GM12878 (cell line): ENCODE data around the gene ADGRF1.

ENCODE experiments used
- CBX3 ChIP-seq: fragments of 200-600 bp; sonication (generic); IDR thresholded peaks from 2 replicates; pipeline ENCODE4 v1.6.1; 2016; ENCODE audit warnings: low read depth, borderline replicate concordance
- CEBPB ChIP-seq, 2 experiments: fragments of 150-350 bp in 1 of 2; IDR thresholded peaks; 2 replicates each; pipeline ENCODE4 v1.6.1; 2012 to 2014; ENCODE audit warnings: low read depth in 2 of 2, low read length in 2 of 2, borderline replicate concordance in 1 of 2, inconsistent platforms in 1 of 2
- CTCF ChIP-seq, 3 experiments: IDR thresholded peaks in 2 of 3; conservative IDR thresholded peaks in 1 of 3; 2 replicates each; pipeline ENCODE4 v1.5.1; 2011; ENCODE audit warnings: low read depth in 3 of 3, low read length in 3 of 3, mild to moderate bottlenecking in 3 of 3, control low read depth in 2 of 3, moderate library complexity in 2 of 3, inconsistent platforms in 1 of 3, mixed read lengths in 1 of 3; ENCODE audit not compliant: control insufficient read depth in 2 of 3, insufficient read depth in 1 of 3; ENCODE audit errors: extremely low read depth in 1 of 3
- EP300 ChIP-seq, 2 experiments: fragments of 150-350 bp in 1 of 2; IDR thresholded peaks; 2 replicates each; pipeline ENCODE4 v1.6.1; 2011 to 2012; ENCODE audit warnings: low read depth in 2 of 2, low read length in 2 of 2, borderline replicate concordance in 1 of 2, improper control_type of control experiment in 1 of 2, inconsistent platforms in 1 of 2; ENCODE audit not compliant: control insufficient read depth in 1 of 2
- ESRRA ChIP-seq: IDR thresholded peaks from 2 replicates; pipeline ENCODE4 v1.6.1; 2012; ENCODE audit warnings: mild to moderate bottlenecking, low read length, improper control_type of control experiment
- EZH2 ChIP-seq: IDR thresholded peaks from 2 replicates; pipeline ENCODE4 v1.6.1; 2012; ENCODE audit warnings: low read depth, mild to moderate bottlenecking, control low read depth, inconsistent platforms, low read length, borderline replicate concordance; ENCODE audit not compliant: control insufficient read depth
- HDAC2 ChIP-seq: fragments of 200-600 bp; sonication (generic); IDR thresholded peaks from 2 replicates; pipeline ENCODE4 v1.6.1; 2017
- HDAC6 ChIP-seq: fragments of 200-600 bp; sonication (generic); IDR thresholded peaks from one replicate; pipeline ENCODE4 v1.8.0; 2017; ENCODE audit warnings: antibody characterized with exemption; ENCODE audit not compliant: unreplicated experiment
- MTA3 ChIP-seq: IDR thresholded peaks from 2 replicates; pipeline ENCODE4 v1.6.1; 2012; ENCODE audit warnings: low read length, inconsistent platforms, borderline replicate concordance
- NRF1 ChIP-seq: conservative IDR thresholded peaks from 2 replicates; pipeline ENCODE4 v1.6.1; 2011; ENCODE audit warnings: mild to moderate bottlenecking, low read depth, low read length, improper control_type of control experiment
- POLR2AphosphoS2 ChIP-seq: IDR thresholded peaks from 2 replicates; pipeline ENCODE4 v1.6.1; 2011; ENCODE audit warnings: low read depth, mild to moderate bottlenecking, low read length, improper control_type of control experiment, moderate library complexity
- SMAD1 ChIP-seq: fragments of 450-650 bp; IDR thresholded peaks from 2 replicates; pipeline ENCODE4 v1.6.1; 2018; ENCODE audit warnings: mild to moderate bottlenecking, low read depth; ENCODE audit not compliant: partially characterized antibody
- YY1 ChIP-seq: IDR thresholded peaks from 2 replicates; pipeline ENCODE4 v1.6.1; 2011; ENCODE audit warnings: low read depth, mild to moderate bottlenecking, low read length

DNA sequence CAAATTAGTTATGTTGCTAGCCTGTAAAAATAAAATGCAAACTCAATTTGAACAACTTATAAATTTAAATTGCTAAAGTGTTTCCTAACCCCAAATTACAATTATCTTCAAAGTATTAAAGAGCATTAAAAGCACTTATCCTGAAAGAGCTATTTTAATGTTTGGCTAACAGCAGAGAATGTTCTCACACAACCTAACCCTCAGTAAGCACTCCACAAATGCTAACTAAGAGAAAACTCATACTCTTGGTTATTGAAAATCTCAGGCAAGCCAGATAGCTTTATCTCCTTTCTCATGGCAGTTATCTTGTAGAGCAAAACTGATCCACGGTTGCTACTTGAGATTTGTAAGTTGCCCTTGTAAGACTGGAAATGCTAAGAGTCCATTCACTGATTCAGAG lies 30.5 kb upstream of the ADGRF1 start:
- TF ChIP-seq MTA3 (no peak), ESRRA (no peak), CTCF (IDR thresholded peaks at IDR 0.05 in 2 of 3, conservative IDR thresholded peaks at IDR 0.05 in 1 of 3; ENCODE audit: control insufficient read depth in 2 of 3, extremely low read depth in 1 of 3, insufficient read depth in 1 of 3, low read depth in 3 of 3, low read length in 3 of 3) (no peak), YY1 (no peak), EP300 (IDR thresholded peaks at IDR 0.05; ENCODE audit: borderline replicate concordance in 1 of 2, control insufficient read depth in 1 of 2, low read depth in 2 of 2, low read length in 2 of 2) (no peak), EZH2 (no peak), NRF1 (no peak), SMAD1 (no peak), HDAC6 (no peak), CBX3 (no peak), HDAC2 (no peak), POLR2AphosphoS2 (no peak), CEBPB (IDR thresholded peaks at IDR 0.05; ENCODE audit: borderline replicate concordance in 1 of 2, low read depth in 2 of 2, low read length in 2 of 2) (no peak)
